HG02623 (cell line): ENCODE data around the gene TRIM44.
"Not testable (repeated sequence)": the region's sequence is repeated elsewhere in the genome, so short reads cannot be mapped to it uniquely, and the experiment has no call there.

Experiments
- ATAC-seq: cut with Tn5 transposase; IDR thresholded peaks from one replicate; pipeline ENCODE4 v1.9.1; 2021; ENCODE audit warnings: moderate library complexity; ENCODE audit not compliant: unreplicated experiment

Gene TRIM44

GRCh38 chr11:35714882-35715627 lies 52.5 kb downstream of the TRIM44 start:
- ATAC-seq, result peak; percentile 80

GRCh38 chr11:35715677-35716076 lies 53.1 kb downstream of the TRIM44 start:
- not testable (repeated sequence) for ATAC-seq

GRCh38 chr11:35717043-35717442 lies 54.5 kb downstream of the TRIM44 start:
- ATAC-seq, result no peak

GRCh38 chr11:35717520-35717919 lies 54.9 kb downstream of the TRIM44 start:
- ATAC-seq, result no peak

GRCh38 chr11:35721651-35722282 lies 59.2 kb downstream of the TRIM44 start:
- peak; percentile 51 for ATAC-seq

GRCh38 chr11:35722641-35723040 lies 60.1 kb downstream of the TRIM44 start:
- no peak for ATAC-seq

GRCh38 chr11:35723493-35723892 lies 60.9 kb downstream of the TRIM44 start:
- ATAC-seq, result no peak

GRCh38 chr11:35723913-35724312 lies 61.3 kb downstream of the TRIM44 start:
- no peak for ATAC-seq

- no peak for ATAC-seq
These were observed 63.3 kb downstream of the TRIM44 start for GRCh38 chr11:35725885-35726284.

GRCh38 chr11:35727140-35727539 lies 64.6 kb downstream of the TRIM44 start:
- no peak for ATAC-seq

- no peak for ATAC-seq
These were observed 67.7 kb downstream of the TRIM44 start for GRCh38 chr11:35730254-35730653.

- ATAC-seq, result no peak
These were observed 72.3 kb downstream of the TRIM44 start for GRCh38 chr11:35734669-35735410.

- no peak for ATAC-seq
These were observed 72.8 kb downstream of the TRIM44 start for GRCh38 chr11:35735411-35735810.

- no peak for ATAC-seq
These were observed 73.3 kb downstream of the TRIM44 start for GRCh38 chr11:35735903-35736302.

GRCh38 chr11:35736952-35737351 lies 74.4 kb downstream of the TRIM44 start:
- no peak for ATAC-seq

GRCh38 chr11:35740061-35740799 lies 77.7 kb downstream of the TRIM44 start:
- ATAC-seq, result no peak

GRCh38 chr11:35742707-35743454 lies 80.3 kb downstream of the TRIM44 start:
- no peak for ATAC-seq

- peak; percentile 58 for ATAC-seq
These were observed 84.0 kb downstream of the TRIM44 start for GRCh38 chr11:35746356-35747153.

- ATAC-seq, result no peak
These were observed 85.1 kb downstream of the TRIM44 start for GRCh38 chr11:35747668-35748067.

GRCh38 chr11:35748644-35749043 lies 86.1 kb downstream of the TRIM44 start:
- no peak for ATAC-seq
